ENCODE data around the gene EZR. TPM values are rescaled to one million over a fixed set of nuclear protein-coding genes. Genes with fewer than 3 reads are reported as not detected.

EZR gene
- total RNA-seq, 1 donor from 2014 or later = 204 TPM

DNA sequence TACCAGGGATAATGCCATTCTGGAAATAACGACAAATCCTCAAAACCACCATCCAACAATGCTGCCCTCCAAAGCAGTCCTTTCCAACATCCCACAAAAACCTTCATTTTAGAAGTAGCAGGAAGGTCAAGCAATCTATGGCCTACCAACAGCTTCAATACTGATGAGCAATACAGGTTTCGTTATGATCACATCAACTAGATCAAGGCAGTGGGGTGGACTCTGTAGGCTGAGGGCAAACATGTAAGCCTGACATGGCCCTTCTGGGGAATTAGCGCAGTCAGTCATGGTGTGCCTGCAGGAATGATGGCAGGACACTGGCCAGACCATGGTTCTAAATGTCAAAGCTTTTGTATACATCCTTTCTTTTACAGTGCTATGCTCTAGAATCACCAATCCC is 41.7 kb downstream of the EZR start:
- no peak overlapping the region for H3K27ac Mint-ChIP-seq
- intact Hi-C loops (cut with micrococcal nuclease) = no loop called here
- peaks cover 73% of the 10 kb centered on the region for H3K36me3 Mint-ChIP-seq (ENCODE audit: low read depth)

DNA sequence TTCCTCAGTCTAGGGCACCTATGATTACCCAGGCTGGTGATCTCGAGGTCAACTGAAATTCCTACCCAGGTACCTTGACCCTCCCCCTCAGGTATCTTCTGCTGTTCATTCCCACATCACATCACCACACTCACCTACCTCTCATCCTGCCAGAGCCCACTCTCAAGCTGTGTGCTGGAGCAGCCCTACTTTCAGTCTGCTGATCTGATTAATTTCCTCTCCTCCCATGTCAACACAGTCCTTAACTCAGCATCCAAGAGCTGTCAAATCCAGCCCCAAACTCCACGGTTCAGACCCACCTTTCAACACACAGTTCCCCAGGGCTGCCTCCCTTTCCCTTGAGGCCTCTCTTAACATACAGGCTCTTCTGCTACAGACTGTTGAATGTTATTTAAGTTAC is 42.4 kb downstream of the EZR start:
- no peak for DNase-seq
- Mint-ChIP-seq H3K4me3 (no peak overlapping the region), H3K27me3 (no peaks in the 10 kb centered on the region), H3K9me3 (no peaks in the 10 kb centered on the region), H3K4me1 (peaks cover 35% of the 10 kb centered on the region), H3K27ac (peak overlapping the region; percentile 10), H3K36me3 (ENCODE audit: low read depth) (peaks cover 75% of the 10 kb centered on the region)
- intact Hi-C loops (cut with micrococcal nuclease) = no loop called here

More for the DNA sequence above, 41.7 kb downstream of the EZR start:
- H3K9me3 Mint-ChIP-seq = no peaks in the 10 kb centered on the region
- no peak for DNase-seq
- H3K27me3 Mint-ChIP-seq = no peaks in the 10 kb centered on the region
- H3K4me1 Mint-ChIP-seq = peaks cover 28% of the 10 kb centered on the region
- H3K4me3 Mint-ChIP-seq = no peak overlapping the region

DNA sequence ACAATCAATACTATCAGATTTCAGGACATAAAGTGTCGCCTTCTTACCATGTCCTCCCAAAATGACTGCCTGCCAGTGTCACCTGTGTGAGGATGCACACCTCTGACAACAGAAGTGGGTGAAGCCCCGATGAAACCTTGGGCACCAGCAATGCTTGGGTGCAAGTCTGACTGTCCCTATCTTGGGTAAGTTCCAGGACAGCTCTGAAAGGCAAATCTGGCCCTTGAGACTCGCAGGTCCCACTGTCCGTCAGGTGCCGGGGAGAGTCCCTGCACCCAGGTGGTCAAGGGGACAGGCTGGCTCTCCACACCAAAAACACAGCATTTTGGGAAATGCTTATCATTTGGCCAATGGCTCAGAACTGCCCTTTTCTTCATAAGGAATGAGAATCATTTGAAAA is 43.3 kb downstream of the EZR start:
- Mint-ChIP-seq H3K4me1 (peaks cover 40% of the 10 kb centered on the region), H3K27ac (no peak overlapping the region), H3K4me3 (no peak overlapping the region), H3K36me3 (ENCODE audit: low read depth) (peaks cover 76% of the 10 kb centered on the region), H3K9me3 (no peaks in the 10 kb centered on the region), H3K27me3 (no peaks in the 10 kb centered on the region)
- intact Hi-C loops (cut with micrococcal nuclease) = no loop called here
- no peak for DNase-seq

DNA sequence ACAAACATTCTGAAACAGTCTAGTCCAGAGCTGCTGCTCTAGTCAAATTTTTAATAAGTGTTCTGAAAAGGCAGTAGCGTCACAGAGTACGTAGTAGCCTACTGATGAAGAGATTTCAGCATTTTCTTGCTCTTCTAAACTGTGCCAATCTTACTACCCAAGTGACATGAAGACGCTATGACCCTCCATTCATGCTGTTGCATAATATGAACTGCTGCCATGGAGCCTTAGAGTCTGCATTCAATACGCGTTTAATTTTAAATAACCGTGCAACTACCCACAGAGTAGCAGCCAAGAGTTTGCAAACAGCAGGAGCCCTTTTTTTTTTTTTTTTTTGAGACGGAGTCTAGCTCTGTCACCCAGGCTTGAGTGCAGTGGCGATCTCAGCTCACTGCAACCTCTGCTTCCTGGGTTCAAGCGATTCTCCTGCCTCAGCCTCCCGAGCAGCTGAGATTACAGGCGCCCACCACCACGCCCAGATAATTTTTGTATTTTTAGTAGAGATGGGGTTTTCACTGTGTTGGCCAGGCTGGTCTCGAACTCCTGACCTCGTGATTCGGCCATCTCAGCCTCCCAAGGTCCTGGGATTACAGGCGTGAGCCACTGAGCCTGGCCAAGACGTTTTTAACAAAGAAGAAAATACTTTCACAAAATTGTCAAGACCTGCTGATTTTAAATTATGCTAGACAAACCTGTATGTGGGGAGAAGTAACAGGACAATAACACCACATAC is 44.3 kb downstream of the EZR start:
- H3K36me3 Mint-ChIP-seq (ENCODE audit: low read depth) = peaks cover 78% of the 10 kb centered on the region
- peaks cover 42% of the 10 kb centered on the region for H3K4me1 Mint-ChIP-seq
- no peaks in the 10 kb centered on the region for H3K9me3 Mint-ChIP-seq
- H3K4me3 Mint-ChIP-seq = no peak overlapping the region
- no peak for DNase-seq
- H3K27me3 Mint-ChIP-seq = no peaks in the 10 kb centered on the region
- no peak overlapping the region for H3K27ac Mint-ChIP-seq
- intact Hi-C loops (cut with micrococcal nuclease) = no loop called here

DNA sequence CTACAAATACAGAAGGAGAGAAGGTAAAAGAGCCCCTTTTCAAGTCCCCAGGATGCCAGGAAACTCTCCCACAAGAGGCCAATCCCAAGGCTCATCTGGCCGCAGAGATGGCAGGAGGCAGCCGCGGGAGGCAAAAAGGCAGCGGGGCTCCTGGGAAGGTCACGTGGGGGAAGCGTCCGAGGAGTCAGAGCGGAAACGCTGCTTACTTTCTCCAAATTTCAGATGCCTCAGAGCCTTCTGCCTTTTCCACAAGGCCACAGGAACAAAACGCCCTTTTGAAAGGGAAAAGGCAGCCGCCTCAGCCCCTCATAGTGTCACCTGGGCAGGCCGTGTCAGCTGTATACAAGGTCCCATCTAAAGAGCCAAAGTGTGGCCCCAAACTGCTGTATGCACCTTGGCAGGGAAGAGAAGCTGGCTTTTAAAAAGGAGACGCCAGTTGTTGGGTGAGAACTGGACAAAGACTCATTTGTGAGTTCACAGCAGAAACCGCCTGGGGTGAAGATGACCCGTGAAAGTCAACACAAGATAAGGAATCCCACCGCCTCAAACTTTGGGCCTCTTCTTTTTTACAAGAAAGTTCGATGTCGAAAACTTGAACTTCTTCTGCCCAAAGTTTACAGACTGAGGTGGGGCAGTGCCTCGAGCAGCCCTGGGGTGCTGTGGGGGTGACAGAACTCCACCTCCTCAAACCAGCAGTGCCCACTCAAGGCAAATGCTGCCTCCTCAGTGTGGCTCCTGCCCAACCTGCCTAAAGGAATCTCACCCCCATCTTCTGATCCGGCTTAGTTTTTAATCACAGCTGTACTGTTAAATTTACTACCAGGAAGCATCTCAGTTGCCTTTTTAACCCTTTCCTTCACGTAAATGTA is 45.4 kb downstream of the EZR start:
- Mint-ChIP-seq H3K27ac (peak overlapping the region; percentile 24), H3K27me3 (no peaks in the 10 kb centered on the region), H3K4me1 (peaks cover 45% of the 10 kb centered on the region), H3K4me3 (no peak overlapping the region), H3K9me3 (no peaks in the 10 kb centered on the region), H3K36me3 (ENCODE audit: low read depth) (peaks cover 82% of the 10 kb centered on the region)
- no peak for DNase-seq
- intact Hi-C loops (cut with micrococcal nuclease) = no loop called here

DNA sequence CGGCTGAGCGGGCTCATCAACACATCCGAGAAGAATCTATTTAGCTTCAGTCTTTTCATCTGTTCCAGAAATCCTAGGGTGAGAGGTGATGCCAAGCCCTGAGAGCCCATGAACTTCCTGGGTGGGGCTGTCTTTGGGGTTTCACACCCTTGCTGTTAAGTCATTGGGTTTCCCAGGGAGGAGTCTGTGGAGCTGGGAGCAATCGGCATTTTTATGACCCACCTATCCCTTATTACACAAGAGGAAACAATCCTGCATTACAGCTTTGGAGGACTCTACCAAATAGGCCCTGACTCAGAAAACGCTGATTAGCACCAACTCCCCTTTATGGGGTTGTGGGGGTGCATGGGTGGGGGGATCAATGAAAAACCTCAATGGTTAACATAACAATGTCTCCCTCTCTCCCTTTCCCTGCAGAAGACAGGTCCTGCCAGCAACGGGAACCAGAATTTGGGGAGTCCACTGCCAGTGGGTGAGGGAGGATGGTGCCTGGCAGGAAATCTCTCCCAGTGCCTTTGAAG is 46.3 kb downstream of the EZR start:
- Mint-ChIP-seq H3K36me3 (ENCODE audit: low read depth) (peaks cover 84% of the 10 kb centered on the region), H3K4me1 (peaks cover 42% of the 10 kb centered on the region), H3K9me3 (no peaks in the 10 kb centered on the region), H3K27me3 (no peaks in the 10 kb centered on the region), H3K27ac (peak overlapping the region; percentile 34), H3K4me3 (no peak overlapping the region)
- intact Hi-C loops (cut with micrococcal nuclease) = no loop called here
- DNase-seq = no peak

DNA sequence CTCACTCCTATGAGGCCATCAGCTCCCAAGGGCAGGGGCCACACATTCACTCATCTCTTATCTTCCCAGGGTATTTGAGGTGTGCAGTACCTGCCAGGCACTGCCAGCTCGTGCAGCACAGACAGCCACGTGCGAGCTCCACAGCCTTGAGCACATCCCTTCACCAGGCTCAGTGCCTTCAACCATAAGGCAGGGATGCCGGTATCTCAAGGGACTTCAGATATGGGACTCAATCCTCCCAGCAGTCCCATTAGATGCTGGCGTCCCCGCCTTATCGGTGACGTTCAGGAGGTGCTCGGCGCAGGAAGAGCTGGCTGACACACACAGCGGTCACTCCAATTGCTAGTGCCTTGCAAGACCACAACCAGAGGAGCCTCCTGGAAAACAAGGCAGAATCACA is 47.0 kb downstream of the EZR start:
- peak overlapping the region; percentile 78 for H3K27ac Mint-ChIP-seq
- intact Hi-C loops (cut with micrococcal nuclease) = no loop called here
- no peak overlapping the region for H3K4me3 Mint-ChIP-seq
- no peaks in the 10 kb centered on the region for H3K27me3 Mint-ChIP-seq
- no peaks in the 10 kb centered on the region for H3K9me3 Mint-ChIP-seq
- peaks cover 83% of the 10 kb centered on the region for H3K36me3 Mint-ChIP-seq (ENCODE audit: low read depth)
- H3K4me1 Mint-ChIP-seq = peaks cover 38% of the 10 kb centered on the region
- no peak for DNase-seq

DNA sequence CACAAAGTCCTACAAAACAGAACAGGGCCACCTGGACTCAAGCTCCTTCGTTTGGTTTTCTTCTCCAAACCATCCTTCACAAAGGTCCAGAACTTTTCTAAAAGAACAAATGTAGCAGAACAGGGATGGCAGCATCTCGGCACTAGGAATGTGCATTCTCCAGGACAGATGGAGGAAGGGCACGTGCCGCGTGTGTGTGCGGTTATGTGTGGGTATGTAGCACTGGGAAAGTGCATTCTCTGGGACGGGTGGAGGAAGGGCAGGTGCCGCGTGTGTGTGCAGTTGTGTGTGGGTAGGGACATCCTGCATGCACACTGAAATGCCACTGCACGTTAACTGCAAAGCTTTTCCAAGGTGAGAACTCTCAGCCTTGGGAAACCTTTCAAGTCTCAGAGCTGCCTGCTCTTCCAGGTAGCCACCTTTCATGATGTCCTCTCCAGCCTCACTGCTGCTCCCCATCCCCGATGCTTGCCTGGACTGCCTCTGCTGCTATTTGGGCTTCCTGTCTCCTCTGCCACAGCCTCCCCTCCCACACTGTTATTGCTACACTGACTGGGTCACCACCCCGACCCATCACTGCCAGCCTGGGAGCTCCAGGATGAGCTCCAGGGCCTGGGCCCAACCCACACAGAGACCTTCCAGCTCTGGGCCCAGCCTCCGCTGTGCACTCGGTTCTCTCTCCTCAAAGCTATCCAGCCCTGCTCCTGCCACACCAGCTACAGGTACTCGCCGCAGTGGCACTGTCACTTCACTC is 47.6 kb downstream of the EZR start:
- intact Hi-C loops (cut with micrococcal nuclease) = no loop called here
- Mint-ChIP-seq H3K36me3 (ENCODE audit: low read depth) (peaks cover 82% of the 10 kb centered on the region), H3K27me3 (no peaks in the 10 kb centered on the region), H3K27ac (peak overlapping the region; percentile 78), H3K4me1 (peaks cover 35% of the 10 kb centered on the region), H3K4me3 (no peak overlapping the region), H3K9me3 (no peaks in the 10 kb centered on the region)
- DNase-seq = peak; percentile 58

DNA sequence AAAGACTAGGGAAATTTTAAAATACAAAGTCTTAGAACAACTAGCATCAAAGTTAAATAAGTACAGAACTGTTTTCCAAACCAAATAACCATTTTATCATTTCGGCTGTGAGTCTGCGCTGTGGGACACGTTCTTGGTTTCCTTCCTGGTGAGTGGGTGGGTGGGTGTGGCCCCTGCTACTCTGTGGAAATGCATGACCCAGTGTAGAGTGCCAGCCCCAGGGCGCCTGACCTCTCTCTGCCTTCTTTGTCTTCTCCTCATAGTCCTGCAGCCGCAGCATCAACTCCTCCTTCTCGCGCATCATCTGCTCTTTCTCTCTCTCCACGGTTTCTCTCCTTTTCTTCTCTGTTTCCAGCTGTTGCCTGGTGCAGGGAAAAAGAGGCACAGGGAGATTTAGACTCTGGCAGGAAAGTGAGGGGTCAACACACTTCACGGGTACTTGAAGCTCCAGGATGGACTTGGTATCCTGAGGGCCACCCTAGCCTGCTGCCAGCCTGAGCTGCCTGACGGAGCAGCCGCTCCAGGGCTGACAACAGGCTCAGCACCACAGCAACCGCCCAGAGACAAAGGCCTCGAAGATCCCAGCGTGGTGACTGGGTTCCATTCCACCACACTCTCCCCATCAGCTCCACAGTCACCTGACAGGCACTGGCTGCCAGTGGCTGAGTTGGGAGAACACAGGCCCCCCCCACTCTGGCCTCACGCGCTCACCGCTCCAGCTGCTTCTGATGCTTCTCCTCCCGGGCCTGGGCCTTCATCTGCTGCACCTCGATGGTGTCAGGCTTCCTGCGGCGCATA is 48.4 kb downstream of the EZR start:
- Mint-ChIP-seq H3K27ac (peak overlapping the region; percentile 78), H3K9me3 (no peaks in the 10 kb centered on the region), H3K36me3 (ENCODE audit: low read depth) (peaks cover 81% of the 10 kb centered on the region), H3K4me1 (peaks cover 35% of the 10 kb centered on the region), H3K4me3 (no peak overlapping the region), H3K27me3 (no peaks in the 10 kb centered on the region)
- intact Hi-C loops (cut with micrococcal nuclease) = no loop called here
- no peak for DNase-seq

DNA sequence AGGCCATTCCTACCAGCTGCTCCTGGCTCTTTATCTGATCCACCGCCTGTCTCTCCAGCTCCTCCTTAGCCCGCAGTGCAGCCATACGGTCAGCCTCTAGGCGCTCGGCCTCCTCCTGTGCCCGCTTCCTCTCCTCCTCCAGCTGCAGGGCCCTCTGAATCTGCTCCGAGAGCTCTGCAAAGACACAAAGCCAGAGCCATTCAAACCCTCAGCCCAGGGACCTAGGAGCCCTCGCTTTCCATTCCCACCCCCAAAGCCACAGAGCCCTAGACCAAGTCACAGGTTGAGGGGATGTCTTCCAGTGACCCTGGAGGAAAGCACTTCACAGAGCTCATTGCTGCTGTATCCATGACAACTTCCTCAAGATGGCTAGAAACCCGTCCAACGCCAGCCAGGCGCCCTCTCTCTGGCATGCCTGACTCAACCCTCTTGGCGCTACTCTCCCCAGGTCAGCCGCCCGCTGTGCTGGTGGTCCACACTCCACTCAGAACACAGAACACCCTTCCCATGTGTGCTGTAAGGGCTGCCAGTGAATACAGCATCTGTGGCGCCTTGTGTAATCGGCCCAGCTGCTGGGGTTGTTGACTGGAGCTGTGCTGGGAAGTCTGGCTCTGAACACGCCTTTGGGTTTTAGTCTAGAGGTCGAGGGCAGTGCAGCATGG is 49.3 kb downstream of the EZR start:
- no peak for DNase-seq
- H3K27me3 Mint-ChIP-seq = no peaks in the 10 kb centered on the region
- peaks cover 82% of the 10 kb centered on the region for H3K36me3 Mint-ChIP-seq (ENCODE audit: low read depth)
- H3K4me1 Mint-ChIP-seq = peaks cover 35% of the 10 kb centered on the region
- intact Hi-C loops (cut with micrococcal nuclease) = loop anchor here (5.0 kb wide), 1 partner anchor 68 kb away; no protein-coding TSS in a partner anchor
- peak overlapping the region; percentile 77 for H3K27ac Mint-ChIP-seq
- H3K9me3 Mint-ChIP-seq = no peaks in the 10 kb centered on the region
- H3K4me3 Mint-ChIP-seq = no peak overlapping the region

DNA sequence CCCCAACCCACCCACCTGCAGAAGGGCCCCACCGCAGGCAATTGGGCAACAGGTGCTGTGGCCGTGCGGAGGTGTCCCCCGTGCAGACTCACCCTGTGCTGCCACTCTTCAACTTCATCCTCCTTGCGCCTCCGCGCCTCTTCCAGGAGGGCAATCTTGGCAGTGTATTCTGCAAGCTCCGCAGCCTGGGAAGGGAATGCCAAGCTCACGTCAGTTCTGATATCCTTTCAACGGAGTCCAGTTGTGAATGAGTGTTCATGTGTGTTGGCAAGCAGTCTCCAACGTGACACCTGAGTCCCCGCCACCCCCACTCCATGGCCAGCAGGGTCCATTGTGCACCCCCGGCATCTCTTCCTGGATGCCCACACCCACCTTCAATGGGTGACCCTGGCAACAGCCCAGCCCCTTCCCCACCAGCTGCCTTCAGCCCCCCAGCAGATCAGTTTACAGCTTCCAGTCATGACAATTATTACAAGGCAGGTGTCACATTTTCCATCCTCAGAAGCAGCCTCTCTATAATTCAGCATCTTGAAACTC is 49.9 kb downstream of the EZR start:
- intact Hi-C loops (cut with micrococcal nuclease) = loop anchor here (5.0 kb wide), 1 partner anchor 67 kb away; no protein-coding TSS in a partner anchor
- peak; percentile 58 for DNase-seq
- peaks cover 32% of the 10 kb centered on the region for H3K4me1 Mint-ChIP-seq
- no peaks in the 10 kb centered on the region for H3K9me3 Mint-ChIP-seq
- peaks cover 82% of the 10 kb centered on the region for H3K36me3 Mint-ChIP-seq (ENCODE audit: low read depth)
- no peaks in the 10 kb centered on the region for H3K27me3 Mint-ChIP-seq
- peak overlapping the region; percentile 77 for H3K27ac Mint-ChIP-seq
- H3K4me3 Mint-ChIP-seq = no peak overlapping the region

DNA sequence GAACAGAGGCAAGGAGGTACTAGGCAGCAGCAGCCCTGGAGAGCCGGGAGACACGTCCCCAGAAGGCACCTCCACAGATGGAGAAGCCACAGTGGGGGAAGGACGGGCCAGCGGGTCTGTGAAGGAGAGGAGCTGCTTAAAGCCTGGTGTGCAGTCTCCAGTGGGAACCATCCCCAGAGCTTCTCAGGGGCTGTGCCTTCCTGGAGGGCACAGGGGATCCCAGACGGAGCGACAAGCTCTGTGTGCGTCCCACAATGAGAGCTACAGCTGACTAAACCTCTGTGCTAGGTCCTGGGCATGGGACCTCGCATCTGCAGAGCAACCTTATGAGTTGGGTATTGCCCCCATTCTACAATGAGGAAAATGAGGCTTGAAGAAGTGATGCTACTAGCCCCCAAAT is 50.7 kb downstream of the EZR start:
- Mint-ChIP-seq H3K36me3 (ENCODE audit: low read depth) (peaks cover 85% of the 10 kb centered on the region), H3K9me3 (no peaks in the 10 kb centered on the region), H3K4me3 (no peak overlapping the region), H3K4me1 (peaks cover 29% of the 10 kb centered on the region), H3K27me3 (no peaks in the 10 kb centered on the region), H3K27ac (peak overlapping the region; percentile 17)
- no peak for DNase-seq
- intact Hi-C loops (cut with micrococcal nuclease) = loop anchor here (5.0 kb wide), 1 partner anchor 66 kb away; no protein-coding TSS in a partner anchor
